Measurements from ENCODE around the gene PIP4K2C. TPM values are rescaled to one million over a fixed set of nuclear protein-coding genes. Genes with fewer than 3 reads are reported as not detected.

The PIP4K2C gene
- 28.6 TPM for total RNA-seq
- long read RNA-seq, transcript PIP4K2C-201 (10 exons, 2,924 nt), result major isoform, 37 of 44 reads
- long read RNA-seq, partial matches to known transcripts, result 2 of 44 reads
- long read RNA-seq, other reads (novel, unspliced or antisense), result 5 of 44 reads

DNA sequence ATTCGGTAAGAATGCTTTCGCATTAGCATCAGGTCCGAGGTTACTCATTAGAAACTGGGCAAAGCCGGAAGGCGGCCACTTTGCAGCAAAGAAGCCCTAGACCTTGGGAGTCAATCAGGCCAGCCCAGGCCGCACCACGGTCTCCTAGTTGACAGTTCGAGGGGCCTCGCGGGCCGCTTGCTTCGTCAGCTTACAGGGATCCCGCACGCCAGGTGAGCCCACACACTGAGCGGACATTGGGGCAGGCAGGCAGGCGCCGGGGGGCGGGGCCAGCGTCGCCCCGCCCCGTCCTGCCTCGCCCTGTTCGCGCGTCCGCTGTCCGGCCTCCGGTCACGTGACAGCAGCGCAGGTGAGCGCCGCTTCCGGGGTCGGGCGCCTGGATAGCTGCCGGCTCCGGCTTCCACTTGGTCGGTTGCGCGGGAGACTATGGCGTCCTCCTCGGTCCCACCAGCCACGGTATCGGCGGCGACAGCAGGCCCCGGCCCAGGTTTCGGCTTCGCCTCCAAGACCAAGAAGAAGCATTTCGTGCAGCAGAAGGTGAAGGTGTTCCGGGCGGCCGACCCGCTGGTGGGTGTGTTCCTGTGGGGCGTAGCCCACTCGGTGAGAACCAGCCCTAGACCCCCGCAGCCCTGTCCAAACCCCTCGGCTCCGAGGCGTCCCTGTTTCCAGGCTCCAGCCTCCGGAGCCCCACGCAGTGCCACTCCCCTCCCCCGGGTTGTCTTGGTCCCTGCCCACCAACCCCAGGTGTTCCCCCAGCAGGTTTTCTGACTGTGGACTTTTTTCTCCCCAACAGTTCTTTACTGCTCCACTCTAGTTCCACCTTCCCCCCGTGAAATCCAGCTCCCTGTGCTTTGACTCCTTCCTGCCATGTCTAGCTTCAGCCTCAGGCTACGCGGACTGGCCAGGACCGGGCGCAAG, at the start of gene PIP4K2C:
Gene PIP4K2C, plus strand, starts transcription at position 329 of the 918 bp plus-strand sequence. Its CDS starts 98 bp downstream, at position 427.
- peaks cover 26% of the 10 kb centered on the region for H3K4me1 ChIP-seq
- peaks cover 5% of the 10 kb centered on the region for H3K27me3 ChIP-seq (ENCODE audit: low read depth)
- H3K27ac ChIP-seq, result peak within 1 kb of the TSS; percentile 80
- intact Hi-C loops (cut with DNase I), result no loop called here
- no peaks in the 10 kb centered on the region for H3K9me3 ChIP-seq
- peak; percentile 91 for DNase-seq
- peak within 1 kb of the TSS; percentile 89 for H3K4me3 ChIP-seq
- ATAC-seq, result peak; percentile 99
- no peak for TF ChIP-seq CTCF (IDR thresholded peaks at IDR 0.05)
- H3K36me3 ChIP-seq, result peaks cover 20% of the 10 kb centered on the region

DNA sequence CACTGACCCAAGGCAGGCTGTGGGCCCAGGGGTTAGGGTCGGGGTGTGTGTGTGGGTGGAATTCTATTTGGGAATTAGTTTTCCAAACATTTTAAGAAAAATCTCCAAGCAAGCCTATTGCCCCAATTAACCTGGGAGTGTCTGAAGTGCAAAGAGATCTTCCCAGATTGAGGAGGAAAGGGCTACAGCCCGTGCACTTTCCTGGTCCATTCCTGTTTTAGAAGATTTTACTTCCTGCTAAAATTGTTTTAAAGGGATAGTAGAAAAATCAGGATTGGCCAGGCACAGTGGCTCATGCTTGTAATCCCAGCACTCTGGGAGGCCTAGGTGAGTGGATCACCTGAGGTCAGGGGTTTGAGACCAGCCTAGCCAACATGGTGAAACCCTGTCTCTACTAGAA, 49.3 kb upstream of the PIP4K2C start:
- DNase-seq (no peak), ATAC-seq (no peak)
- Histone ChIP-seq H3K27me3 (ENCODE audit: low read depth) (no peaks in the 10 kb centered on the region), H3K4me1 (peaks cover 27% of the 10 kb centered on the region), H3K36me3 (peaks cover 50% of the 10 kb centered on the region), H3K27ac (no peak overlapping the region), H3K4me3 (no peak overlapping the region), H3K9me3 (no peaks in the 10 kb centered on the region)
- intact Hi-C loops (cut with DNase I), result no loop called here
- no peak for TF ChIP-seq CTCF (IDR thresholded peaks at IDR 0.05)

DNA sequence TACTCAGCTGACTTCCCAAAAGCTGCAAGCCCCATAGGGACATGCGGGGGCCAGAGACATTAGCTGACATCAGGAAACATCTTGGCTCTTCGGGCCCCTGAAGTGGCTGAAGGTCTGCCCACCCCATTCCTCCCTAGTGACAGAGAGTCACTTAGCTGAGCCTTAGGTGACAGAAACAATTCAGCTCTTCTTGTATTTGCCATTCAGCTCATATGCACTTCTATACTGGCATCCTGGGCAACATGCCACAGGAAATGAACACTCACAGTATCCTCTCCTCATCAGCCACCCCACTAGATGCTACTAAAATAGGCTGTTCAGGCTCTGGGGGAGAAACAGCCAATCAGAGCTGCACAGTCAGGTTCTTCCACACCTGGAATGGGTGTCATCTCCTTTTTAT, 47.4 kb upstream of the PIP4K2C start:
- H3K36me3 ChIP-seq, result peaks cover 38% of the 10 kb centered on the region
- TF ChIP-seq CTCF (IDR thresholded peaks at IDR 0.05), result no peak
- intact Hi-C loops (cut with DNase I), result no loop called here
- no peaks in the 10 kb centered on the region for H3K9me3 ChIP-seq
- DNase-seq, result no peak
- peaks cover 31% of the 10 kb centered on the region for H3K4me1 ChIP-seq
- no peak overlapping the region for H3K27ac ChIP-seq
- peaks cover 8% of the 10 kb centered on the region for H3K27me3 ChIP-seq (ENCODE audit: low read depth)
- H3K4me3 ChIP-seq, result no peak overlapping the region
- ATAC-seq, result no peak

GRCh38 chr12:57545809-57546437, 45.1 kb upstream of the PIP4K2C start:
- no peak for DNase-seq
- peaks cover 39% of the 10 kb centered on the region for H3K4me1 ChIP-seq
- TF ChIP-seq CTCF (IDR thresholded peaks at IDR 0.05), result no peak

GRCh38 chr12:57546438-57547287, 44.3 kb upstream of the PIP4K2C start, which contains the start of gene DCTN2:
Gene DCTN2 (minus strand): TSS chr12:57547192. CDS start chr12:57547063, 129 bp downstream.
- intact Hi-C loops (cut with DNase I), result no loop called here
- H3K9me3 ChIP-seq, result no peaks in the 10 kb centered on the region
- peak; percentile 98 to 99 for ATAC-seq
- H3K27me3 ChIP-seq (ENCODE audit: low read depth), result peaks cover 30% of the 10 kb centered on the region
- H3K27ac ChIP-seq, result peak within 1 kb of the TSS; percentile 83
- H3K4me3 ChIP-seq, result peak within 1 kb of the TSS; percentile 74
- H3K4me1 ChIP-seq, result peaks cover 39% of the 10 kb centered on the region
- H3K36me3 ChIP-seq, result peaks cover 12% of the 10 kb centered on the region
- peak; percentile 96 for DNase-seq
- TF ChIP-seq CTCF (IDR thresholded peaks at IDR 0.05), result no peak

More at GRCh38 chr12:57545809-57546437, 45.1 kb upstream of the PIP4K2C start:
- Histone ChIP-seq H3K27me3 (ENCODE audit: low read depth) (peaks cover 30% of the 10 kb centered on the region), H3K27ac (peak overlapping the region; percentile 83), H3K9me3 (no peaks in the 10 kb centered on the region), H3K36me3 (peaks cover 19% of the 10 kb centered on the region), H3K4me3 (peak overlapping the region; percentile 74)
- ATAC-seq, result peak in 1 of 2 donors; percentile 8
- intact Hi-C loops (cut with DNase I), result no loop called here

Measured in lower lobe of right lung (tissue), 2 donors.